Breast epithelium (tissue), 4 donors: Measurements from ENCODE around the gene KCNMB1. TPM values are rescaled to one million over a fixed set of nuclear protein-coding genes. Genes with fewer than 3 reads are reported as not detected.

Experiments
- DNase-seq, 2 donors: peaks; one replicate each; pipeline ENCODE4 v3.0.0-alpha.2; 2019; ENCODE audit warnings: low spot score in 2 of 2
- H3K27ac ChIP-seq, 2 donors: fragments of 200-600 bp; sonication (generic) in 1 of 2; one replicate each; pipeline ENCODE4 v1.5.1; 2016 to 2019; ENCODE audit warnings: mild to moderate bottlenecking in 1 of 2
- H3K27me3 ChIP-seq, 2 donors: fragments of 200-600 bp; sonication (generic) in 1 of 2; one replicate each; pipeline versions ENCODE4 v1.5.1 to v1.6.0; 2017 to 2019; ENCODE audit warnings: control low read depth in 1 of 2, mild to moderate bottlenecking in 1 of 2
- H3K36me3 ChIP-seq: fragments of 200-600 bp; one replicate; pipeline ENCODE4 v1.5.1; 2019
- H3K4me1 ChIP-seq, 2 donors: fragments of 200-600 bp; sonication (generic); one replicate each; pipeline ENCODE4 v1.5.1; 2016 to 2019; ENCODE audit warnings: control low read depth in 1 of 2
- H3K4me3 ChIP-seq, 3 donors: fragments of 200-600 bp; sonication (generic); 1 replicate in 2 of 3; 2 replicates in 1 of 3; pipeline ENCODE4 v1.5.1; 2016 to 2019; ENCODE audit warnings: mild to moderate bottlenecking in 3 of 3, moderate library complexity in 2 of 3
- H3K9me3 ChIP-seq, 2 donors: fragments of 200-600 bp; sonication (generic) in 1 of 2; one replicate each; pipeline ENCODE4 v1.5.1; 2016 to 2019; ENCODE audit warnings: control low read depth in 1 of 2
- POLR2A ChIP-seq: fragments of 450-650 bp; IDR thresholded peaks from one replicate; pipeline ENCODE4 v1.6.1; 2016; ENCODE audit warnings: antibody characterized with exemption, mild to moderate bottlenecking, moderate library complexity
- POLR2AphosphoS5 ChIP-seq, 3 donors: sonication (generic); formaldehyde crosslinking; IDR thresholded peaks; one replicate each; pipeline ENCODE4 v1.6.1; 2017; ENCODE audit warnings: antibody characterized with exemption in 3 of 3
- intact Hi-C: fragments of 100-400 bp; cut with DNase I; formaldehyde crosslinking; loops from one replicate; pipeline ENCODE4 v1.15.1; 2023; ENCODE audit warnings: low total_unique reads
- total RNA-seq, 3 donors: library from RNA; depleted of rRNA; stranded (reverse); fragments of >200 nt; gene quantifications; one replicate each; pipeline ENCODE4 v1.1.0, GENCODE V29; 2016
- TF ChIP-seq, protein P1 (sequence below), 3 donors: fragments of 450-650 bp; IDR thresholded peaks; one replicate each; pipeline ENCODE4 v1.5.1; 2016 to 2017; ENCODE audit warnings: antibody characterized with exemption in 3 of 3, mild to moderate bottlenecking in 3 of 3, moderate library complexity in 3 of 3

KCNMB1 gene
- total RNA-seq, 3 donors from 2014 or later: 0.16 to 6.6 (median 5.1) TPM

DNA sequence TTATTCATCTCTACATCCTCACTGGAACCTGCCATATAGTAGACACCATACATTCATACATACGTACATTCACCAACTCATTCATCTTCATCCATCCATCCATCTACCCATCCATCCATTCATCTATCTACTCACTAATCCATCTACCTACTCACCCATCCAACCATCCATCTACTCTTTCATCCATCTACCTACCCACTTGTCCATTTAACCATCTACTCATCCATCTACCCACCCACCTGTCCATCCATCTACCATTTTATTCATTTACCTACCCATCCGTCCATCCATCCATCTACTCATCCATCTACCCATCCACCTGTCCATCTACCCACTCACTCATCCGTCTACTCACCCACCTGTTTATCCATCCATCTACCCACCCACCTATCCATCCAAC is 59.6 kb downstream of the KCNMB1 start:
- Histone ChIP-seq H3K4me1 (no peaks in the 10 kb centered on the region), H3K36me3 (no peaks in the 10 kb centered on the region), H3K27me3 (no peaks in the 10 kb centered on the region), H3K9me3 (no peaks in the 10 kb centered on the region), H3K27ac (no peak overlapping the region), H3K4me3 (no peak overlapping the region)
- DNase-seq: no peak
- no peak for TF ChIP-seq POLR2A
- intact Hi-C loops: no loop called here

DNA sequence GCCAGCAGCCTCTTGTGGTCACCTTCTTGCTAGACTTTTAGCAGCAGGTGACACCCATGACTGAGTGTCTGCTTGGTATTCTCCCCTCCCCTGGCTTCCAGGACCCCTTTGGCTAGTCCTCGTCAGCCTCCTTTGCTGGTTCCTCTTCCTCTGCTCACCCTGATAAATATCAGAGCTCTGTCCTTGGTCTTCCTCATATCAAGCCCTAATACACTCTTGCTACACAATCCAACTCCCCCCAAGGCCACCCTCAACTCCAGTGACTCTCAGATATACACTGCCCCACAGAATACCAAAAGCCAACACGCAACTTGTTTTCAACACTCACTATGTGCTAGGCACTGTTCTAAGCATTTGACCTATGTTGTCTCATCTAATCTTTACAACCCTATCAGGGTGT is 61.3 kb downstream of the KCNMB1 start:
- Histone ChIP-seq H3K27me3 (no peaks in the 10 kb centered on the region), H3K4me1 (no peaks in the 10 kb centered on the region), H3K36me3 (no peaks in the 10 kb centered on the region), H3K9me3 (no peaks in the 10 kb centered on the region), H3K4me3 (no peak overlapping the region), H3K27ac (no peak overlapping the region)
- intact Hi-C loops: no loop called here
- TF ChIP-seq, protein P1, sequence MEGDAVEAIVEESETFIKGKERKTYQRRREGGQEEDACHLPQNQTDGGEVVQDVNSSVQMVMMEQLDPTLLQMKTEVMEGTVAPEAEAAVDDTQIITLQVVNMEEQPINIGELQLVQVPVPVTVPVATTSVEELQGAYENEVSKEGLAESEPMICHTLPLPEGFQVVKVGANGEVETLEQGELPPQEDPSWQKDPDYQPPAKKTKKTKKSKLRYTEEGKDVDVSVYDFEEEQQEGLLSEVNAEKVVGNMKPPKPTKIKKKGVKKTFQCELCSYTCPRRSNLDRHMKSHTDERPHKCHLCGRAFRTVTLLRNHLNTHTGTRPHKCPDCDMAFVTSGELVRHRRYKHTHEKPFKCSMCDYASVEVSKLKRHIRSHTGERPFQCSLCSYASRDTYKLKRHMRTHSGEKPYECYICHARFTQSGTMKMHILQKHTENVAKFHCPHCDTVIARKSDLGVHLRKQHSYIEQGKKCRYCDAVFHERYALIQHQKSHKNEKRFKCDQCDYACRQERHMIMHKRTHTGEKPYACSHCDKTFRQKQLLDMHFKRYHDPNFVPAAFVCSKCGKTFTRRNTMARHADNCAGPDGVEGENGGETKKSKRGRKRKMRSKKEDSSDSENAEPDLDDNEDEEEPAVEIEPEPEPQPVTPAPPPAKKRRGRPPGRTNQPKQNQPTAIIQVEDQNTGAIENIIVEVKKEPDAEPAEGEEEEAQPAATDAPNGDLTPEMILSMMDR (IDR thresholded peaks at IDR 0.05): no peak
- TF ChIP-seq POLR2A (no peak), POLR2AphosphoS5 (IDR thresholded peaks at IDR 0.05) (no peak)
- DNase-seq: no peak

DNA sequence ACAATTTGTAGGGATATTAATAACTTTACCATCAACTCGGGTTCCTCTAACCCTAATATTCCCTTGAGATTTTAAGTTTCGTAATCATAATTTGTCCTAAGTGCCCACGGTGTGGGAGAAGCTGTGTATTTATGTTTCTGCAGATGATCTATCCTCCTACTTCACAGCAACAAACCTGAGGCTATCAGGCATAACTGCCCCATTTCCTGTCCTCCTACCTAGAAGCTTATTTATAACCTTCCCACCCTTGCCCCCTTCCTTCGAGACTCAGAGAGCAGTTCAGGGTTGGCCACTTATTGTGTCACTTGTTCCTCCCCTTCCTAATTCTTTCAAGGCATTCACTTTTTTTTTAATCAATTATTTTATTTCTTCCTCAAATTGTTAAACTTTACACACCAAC is 62.0 kb downstream of the KCNMB1 start:
- H3K27me3 ChIP-seq: no peaks in the 10 kb centered on the region
- DNase-seq: no peak
- no peak overlapping the region for H3K4me3 ChIP-seq
- H3K27ac ChIP-seq: no peak overlapping the region
- H3K36me3 ChIP-seq: no peaks in the 10 kb centered on the region
- intact Hi-C loops: no loop called here
- H3K4me1 ChIP-seq: no peaks in the 10 kb centered on the region
- H3K9me3 ChIP-seq: no peaks in the 10 kb centered on the region
- TF ChIP-seq, protein P1 (IDR thresholded peaks at IDR 0.05): no peak
- TF ChIP-seq POLR2A: no peak
- TF ChIP-seq POLR2AphosphoS5 (IDR thresholded peaks at IDR 0.05): no peak

Other genes starting within 250 kb of the KCNMB1 start
- under 1 TPM in 2 of 3 donors, not detected in 1; 0.15 to 0.80 TPM for gene C5orf58, start 156.4 kb downstream of the KCNMB1 start, total RNA-seq
- 10 to 100 TPM; 15.4 to 41.4 (median 21.8) TPM for gene LCP2, start 91.6 kb downstream of the KCNMB1 start, total RNA-seq
- 1 to 10 TPM in 2 of 3 donors, not detected in 1; 1.0 to 1.6 TPM for gene KCNIP1, start 114.7 kb upstream of the KCNMB1 start, total RNA-seq